Measurements from ENCODE around the gene STMN1. TPM values are rescaled to one million over a fixed set of nuclear protein-coding genes. Genes with fewer than 3 reads are reported as not detected.

Gene STMN1
- total and polyA plus RNA-seq, 9 of the 15 experiments (the other 6 are each of a cell fraction or from before 2014, with no cell fraction given) = 269 to 2,153 (median 595) TPM

DNA sequence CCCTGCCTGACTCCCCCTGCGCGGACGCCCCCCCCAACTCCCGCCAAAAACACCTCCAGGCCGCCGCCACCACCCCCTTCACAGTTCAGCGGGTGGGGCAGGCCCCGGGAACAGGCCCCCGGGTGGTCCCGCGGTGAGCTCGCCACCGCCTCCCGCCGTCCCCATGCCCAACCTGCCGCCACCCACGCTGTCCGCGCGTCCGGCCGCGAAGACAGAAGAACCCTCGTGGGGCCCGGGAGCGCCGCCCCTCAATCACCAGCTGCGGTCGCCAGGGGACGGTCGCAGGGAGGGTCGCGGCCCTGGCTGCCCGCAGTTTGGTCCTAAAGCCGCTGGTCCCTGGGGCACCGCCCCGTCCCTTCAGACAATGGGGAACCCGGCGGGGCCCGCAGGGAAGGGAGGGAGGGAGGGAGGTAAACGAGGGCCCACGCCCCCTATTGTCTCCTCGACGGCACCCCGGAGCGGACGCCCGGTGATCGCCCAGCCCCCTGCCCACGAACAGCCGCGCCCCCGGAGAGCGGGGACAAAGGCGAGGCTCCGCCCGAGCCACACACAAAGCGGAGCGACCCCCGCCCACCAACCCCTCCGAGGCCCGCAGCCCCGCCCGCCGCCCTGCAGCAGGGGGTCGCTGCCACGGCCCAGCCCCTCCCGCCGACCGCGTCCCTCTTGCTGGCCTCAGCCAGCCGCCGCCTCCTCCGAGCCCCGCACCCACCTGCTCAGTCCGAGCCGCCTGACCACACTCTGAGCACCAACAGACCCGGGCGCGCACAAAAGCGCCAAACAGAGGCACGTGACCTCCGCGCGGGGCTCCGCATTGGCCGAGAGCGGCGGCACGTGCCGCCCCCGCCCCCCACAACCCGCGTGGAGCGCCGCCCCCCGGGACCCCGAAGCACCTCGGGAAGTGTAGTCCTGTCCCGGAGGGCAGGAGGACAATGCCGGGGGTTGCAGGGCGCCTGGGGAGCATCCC lies at the start of gene STMN1 (continued):
- TF ChIP-seq, protein P1, sequence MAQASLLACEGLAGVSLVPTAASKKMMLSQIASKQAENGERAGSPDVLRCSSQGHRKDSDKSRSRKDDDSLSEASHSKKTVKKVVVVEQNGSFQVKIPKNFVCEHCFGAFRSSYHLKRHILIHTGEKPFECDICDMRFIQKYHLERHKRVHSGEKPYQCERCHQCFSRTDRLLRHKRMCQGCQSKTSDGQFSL (CRISPR knock-in tag; IDR thresholded peaks at IDR 0.05) = peak; percentile 98
- TF ChIP-seq, protein P1 (tag; IDR thresholded peaks at IDR 0.05) = peak in 1 of 2 experiments; percentile 95; a peak in 2 of 4 replicates
- no peak for TF ChIP-seq PTTG1 (tag; IDR thresholded peaks at IDR 0.05; ENCODE audit: low read depth)
- TF ChIP-seq ZNF282 (CRISPR knock-in tag; IDR thresholded peaks at IDR 0.05) = peak; percentile 87; the same call in 1 of the 2 replicates
- TF ChIP-seq TAF7 (tag; IDR thresholded peaks at IDR 0.05) = 0 out of 2 replicates have a peak, but pooled peaks have one; percentile 48
- peak; percentile 98 for TF ChIP-seq TBP (optimal IDR thresholded peaks at IDR 0.05; ENCODE audit: low read depth, low read length)
- no peak for TF ChIP-seq FOXA3 (CRISPR knock-in tag; conservative IDR thresholded peaks at IDR 0.05 in 1 of 2, IDR thresholded peaks at IDR 0.05 in 1 of 2)
- peak; percentile 41; the same call in 1 of the 2 replicates for TF ChIP-seq ZNF830 (CRISPR knock-in tag; IDR thresholded peaks at IDR 0.05)
- TF ChIP-seq, protein P2, sequence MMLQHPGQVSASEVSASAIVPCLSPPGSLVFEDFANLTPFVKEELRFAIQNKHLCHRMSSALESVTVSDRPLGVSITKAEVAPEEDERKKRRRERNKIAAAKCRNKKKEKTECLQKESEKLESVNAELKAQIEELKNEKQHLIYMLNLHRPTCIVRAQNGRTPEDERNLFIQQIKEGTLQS (IDR thresholded peaks at IDR 0.05) = no peak
- TF ChIP-seq, protein P2 (CRISPR knock-in tag; conservative IDR thresholded peaks at IDR 0.05) = 0 out of 2 replicates have a peak, but pooled peaks have one; percentile 48
- TF ChIP-seq RBM14 (IDR thresholded peaks at IDR 0.05; ENCODE audit: borderline replicate concordance, insufficient read depth, low read depth, low read length) = 0 out of 2 replicates have a peak, but pooled peaks have one; percentile 40
- 0 out of 2 replicates have a peak, but pooled peaks have one; percentile 12 for TF ChIP-seq ZNF384 (IDR thresholded peaks at IDR 0.05; ENCODE audit: low read depth, low read length)
- TF ChIP-seq MTA1 (IDR thresholded peaks at IDR 0.05; ENCODE audit: borderline replicate concordance) = peak; percentile 76
- TF ChIP-seq FOSL1 (tag; conservative IDR thresholded peaks at IDR 0.05) = peak; percentile 37; the same call in 1 of the 2 replicates
